Upper lobe of right lung (tissue), 1 donor: Measurements from ENCODE around the gene SLC41A3. TPM values are rescaled to one million over a fixed set of nuclear protein-coding genes. Genes with fewer than 3 reads are reported as not detected.

Source experiments
- ATAC-seq: fragments of 200-7000 bp; cut with Tn5 transposase; one replicate; pipeline ENCODE4 v1.9.1; 2020; ENCODE audit warnings: mild to moderate bottlenecking, moderate library complexity
- DNase-seq: peaks from one replicate; pipeline ENCODE4 v3.0.0-alpha.2; 2020
- H3K27ac ChIP-seq: fragments of 200-600 bp; one replicate; pipeline ENCODE4 v1.8.0; 2022
- H3K27me3 ChIP-seq: fragments of 200-600 bp; one replicate; pipeline ENCODE4 v1.8.0; 2022; ENCODE audit warnings: mild to moderate bottlenecking
- H3K36me3 ChIP-seq: fragments of 200-600 bp; one replicate; pipeline ENCODE4 v1.8.0; 2022
- H3K4me1 ChIP-seq: fragments of 200-600 bp; one replicate; pipeline ENCODE4 v1.8.0; 2022
- H3K4me3 ChIP-seq: fragments of 200-600 bp; one replicate; pipeline ENCODE4 v1.8.0; 2022; ENCODE audit warnings: mild to moderate bottlenecking
- H3K9me3 ChIP-seq: fragments of 200-600 bp; one replicate; pipeline ENCODE4 v1.8.0; 2022
- CTCF ChIP-seq: fragments of 200-600 bp; IDR thresholded peaks from one replicate; pipeline ENCODE4 v1.8.0; 2022; ENCODE audit warnings: antibody characterized with exemption
- intact Hi-C: fragments of 100-400 bp; cut with DNase I; formaldehyde crosslinking; loops from one replicate; pipeline ENCODE4 v1.11.0; 2022
- total RNA-seq: library from RNA; stranded (reverse); fragmentation: NEBNext Ultra II Directional; extraction: Animal tissue kit (Norgen Biotek cat#: 25700); gene quantifications from one replicate; pipeline ENCODE4 v1.2.1, GENCODE V29; 2021
- donor health status: DM: no; HTN: yes; CAD: no; lungs with severe emphysema.

Gene SLC41A3
- total RNA-seq, 1 donor from 2014 or later = 30.8 TPM

- Histone ChIP-seq H3K4me1 (no peaks in the 10 kb centered on the region), H3K27me3 (no peaks in the 10 kb centered on the region), H3K36me3 (no peaks in the 10 kb centered on the region), H3K4me3 (no peak overlapping the region), H3K27ac (no peak overlapping the region), H3K9me3 (no peaks in the 10 kb centered on the region)
- peak; percentile 51 for DNase-seq
- peak; percentile 11 for ATAC-seq
- TF ChIP-seq CTCF = no peak
- intact Hi-C loops = no loop called here
These were observed 26.5 kb downstream of the SLC41A3 start for GRCh38 chr3:126057501-126057819.

DNA sequence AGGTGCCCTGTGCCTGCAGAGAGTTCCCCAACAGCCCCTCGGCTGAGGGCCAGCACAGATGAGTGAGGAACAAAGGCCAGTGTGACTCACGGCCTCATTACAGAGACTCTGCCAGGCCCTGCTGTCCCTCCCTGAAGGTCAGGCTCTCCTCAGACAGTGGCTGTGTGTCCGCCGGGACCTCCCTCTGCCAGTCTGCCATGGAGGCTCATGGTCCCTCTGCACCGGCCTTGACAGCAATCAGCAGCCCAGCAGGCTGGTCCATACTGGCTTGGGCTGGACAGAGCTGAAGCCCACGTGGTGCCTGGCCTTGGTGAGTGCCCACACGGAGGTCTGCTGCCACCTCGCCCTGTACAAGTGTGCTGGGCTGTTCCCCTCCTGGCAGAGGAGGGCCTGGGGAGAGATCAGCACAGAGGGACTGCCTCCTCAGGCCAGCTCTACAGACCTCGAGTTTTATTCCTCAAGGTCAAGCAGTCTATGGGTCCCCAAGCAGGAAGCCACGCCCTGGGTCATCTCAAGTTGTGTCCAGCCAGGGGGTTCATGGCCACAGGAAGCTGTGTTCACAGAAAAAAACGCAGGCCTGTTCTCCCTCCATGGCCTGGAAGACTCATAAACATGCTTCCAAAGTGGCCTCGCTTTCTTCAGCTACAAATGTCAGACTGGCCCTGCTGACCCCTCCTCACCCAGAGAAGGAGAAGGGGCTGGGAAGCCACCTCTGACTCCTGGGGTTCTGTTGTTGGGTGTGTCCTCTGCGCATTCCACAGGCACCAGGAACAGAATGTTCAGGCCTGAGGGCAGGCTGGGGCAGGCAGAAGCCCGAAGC, 27.0 kb downstream of the SLC41A3 start:
- no peaks in the 10 kb centered on the region for H3K4me1 ChIP-seq
- DNase-seq (peak; percentile 61), ATAC-seq (peak; percentile 7)
- intact Hi-C loops = no loop called here
- H3K4me3 ChIP-seq = no peak overlapping the region
- H3K27me3 ChIP-seq = no peaks in the 10 kb centered on the region
- no peak for TF ChIP-seq CTCF
- no peaks in the 10 kb centered on the region for H3K9me3 ChIP-seq
- no peaks in the 10 kb centered on the region for H3K36me3 ChIP-seq
- H3K27ac ChIP-seq = no peak overlapping the region

GRCh38 chr3:126056088-126056487, 27.8 kb downstream of the SLC41A3 start:
- Histone ChIP-seq H3K4me1 (no peaks in the 10 kb centered on the region), H3K27me3 (no peaks in the 10 kb centered on the region), H3K36me3 (no peaks in the 10 kb centered on the region), H3K4me3 (no peak overlapping the region), H3K27ac (no peak overlapping the region), H3K9me3 (no peaks in the 10 kb centered on the region)
- DNase-seq (peak; percentile 40), ATAC-seq (no peak)
- TF ChIP-seq CTCF = no peak
- intact Hi-C loops = no loop called here

DNA sequence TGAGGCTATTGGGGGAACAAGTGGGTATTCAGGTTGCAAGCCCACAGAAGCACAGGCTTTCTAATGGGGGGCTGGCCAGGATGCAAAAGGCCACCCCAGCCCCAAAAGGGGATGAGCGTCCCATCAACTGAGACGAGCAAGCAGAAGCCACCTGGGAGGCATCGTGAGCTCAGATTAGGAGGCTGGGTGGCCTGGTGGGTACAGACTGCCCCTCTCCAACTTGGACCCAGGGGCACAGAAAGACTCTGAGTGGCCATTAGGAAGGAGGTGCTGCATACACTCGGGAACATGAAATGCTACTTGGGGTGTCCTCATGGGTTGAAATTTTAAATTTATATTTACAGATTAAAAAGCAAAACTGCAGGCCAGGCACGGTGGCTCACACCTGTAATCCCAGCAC, 29.1 kb downstream of the SLC41A3 start:
- no peaks in the 10 kb centered on the region for H3K9me3 ChIP-seq
- TF ChIP-seq CTCF = no peak
- intact Hi-C loops = no loop called here
- ATAC-seq (no peak), DNase-seq (peak; percentile 26)
- no peaks in the 10 kb centered on the region for H3K36me3 ChIP-seq
- no peaks in the 10 kb centered on the region for H3K27me3 ChIP-seq
- H3K4me3 ChIP-seq = no peak overlapping the region
- no peak overlapping the region for H3K27ac ChIP-seq
- H3K4me1 ChIP-seq = no peaks in the 10 kb centered on the region

GRCh38 chr3:126053949-126054569, 29.9 kb downstream of the SLC41A3 start:
- ATAC-seq (no peak), DNase-seq (peak; percentile 12)
- no peaks in the 10 kb centered on the region for H3K36me3 ChIP-seq
- intact Hi-C loops = no loop called here
- no peak overlapping the region for H3K4me3 ChIP-seq
- no peak for TF ChIP-seq CTCF
- no peaks in the 10 kb centered on the region for H3K9me3 ChIP-seq
- H3K27ac ChIP-seq = no peak overlapping the region
- H3K4me1 ChIP-seq = no peaks in the 10 kb centered on the region
- H3K27me3 ChIP-seq = no peaks in the 10 kb centered on the region
